Neural crest cell (in vitro differentiated cells): ENCODE results near the gene ST6GAL1. TPM values are rescaled to one million over a fixed set of nuclear protein-coding genes. Genes with fewer than 3 reads are reported as not detected.
A peak's percentile ranks its signal among the peaks of the same experiment; 100 is the strongest.
"Not testable (repeated sequence)": the region's sequence is repeated elsewhere in the genome, so short reads cannot be mapped to it uniquely, and the experiment has no call there.

Experiments
- DNase-seq: peaks from one replicate; pipeline ENCODE4 v3.0.0; 2021; ENCODE audit warnings: low read depth, mixed read lengths, low spot score
- H3K27ac Mint-ChIP-seq: one replicate; pipeline ENCODE4 v1.8.0; 2021; ENCODE audit warnings: mild to moderate bottlenecking, mixed read lengths; ENCODE audit not compliant: unreplicated experiment
- H3K27me3 Mint-ChIP-seq: 2 replicates; pipeline ENCODE4 v1.8.0; 2021; ENCODE audit warnings: low read depth, mild to moderate bottlenecking, mixed read lengths
- H3K36me3 Mint-ChIP-seq: 2 replicates; pipeline ENCODE4 v1.8.0; 2021; ENCODE audit warnings: low read depth, mild to moderate bottlenecking, mixed read lengths
- H3K4me1 Mint-ChIP-seq: 2 replicates; pipeline ENCODE4 v1.8.0; 2021; ENCODE audit warnings: mixed read lengths
- H3K4me3 Mint-ChIP-seq: one replicate; pipeline ENCODE4 v1.8.0; 2021; ENCODE audit warnings: mild to moderate bottlenecking, mixed read lengths
- H3K9me3 Mint-ChIP-seq: 2 replicates; pipeline ENCODE4 v1.8.0; 2021; ENCODE audit warnings: mixed read lengths
- CTCF ChIP-seq: fragments of 200-600 bp; sonication (generic); conservative IDR thresholded peaks from 2 replicates; pipeline ENCODE4 v1.5.0; 2021; ENCODE audit warnings: antibody characterized with exemption, mild to moderate bottlenecking
- total RNA-seq: library from RNA; stranded (reverse); gene quantifications from 2 replicates; pipeline ENCODE4 v1.2.1, GENCODE V29; 2021

The ST6GAL1 gene
- total RNA-seq, 1 donor from 2014 or later: 32.6 TPM

- no peak overlapping the region for H3K4me3 Mint-ChIP-seq
- TF ChIP-seq CTCF: no peak
- H3K27ac Mint-ChIP-seq: no peak overlapping the region
- DNase-seq: no peak
- H3K27me3 Mint-ChIP-seq: no peaks in the 10 kb centered on the region
- H3K36me3 Mint-ChIP-seq: peaks cover 13% of the 10 kb centered on the region
- H3K4me1 Mint-ChIP-seq: peaks cover 16% of the 10 kb centered on the region
- H3K9me3 Mint-ChIP-seq: no peaks in the 10 kb centered on the region
These were observed 60.0 kb downstream of the ST6GAL1 start for GRCh38 chr3:186990277-186990676.

GRCh38 chr3:186990878-186991308 is 60.6 kb downstream of the ST6GAL1 start:
- TF ChIP-seq CTCF: no peak
- Mint-ChIP-seq H3K27me3 (no peaks in the 10 kb centered on the region), H3K9me3 (no peaks in the 10 kb centered on the region)

GRCh38 chr3:186991470-186991869 is 61.1 kb downstream of the ST6GAL1 start:
- Mint-ChIP-seq H3K27ac (no peak overlapping the region), H3K4me1 (peaks cover 10% of the 10 kb centered on the region), H3K27me3 (no peaks in the 10 kb centered on the region), H3K36me3 (peaks cover 12% of the 10 kb centered on the region), H3K4me3 (no peak overlapping the region), H3K9me3 (no peaks in the 10 kb centered on the region)
- TF ChIP-seq CTCF: no peak
- no peak for DNase-seq

More at GRCh38 chr3:186990878-186991308, 60.6 kb downstream of the ST6GAL1 start:
- Mint-ChIP-seq H3K4me1 (peaks cover 14% of the 10 kb centered on the region), H3K4me3 (no peak overlapping the region), H3K27ac (peak overlapping the region; percentile 35), H3K36me3 (peaks cover 13% of the 10 kb centered on the region)
- DNase-seq: no peak

- H3K4me1 Mint-ChIP-seq, H3K9me3 Mint-ChIP-seq, H3K27me3 Mint-ChIP-seq, H3K36me3 Mint-ChIP-seq, H3K27ac Mint-ChIP-seq, DNase-seq, H3K4me3 Mint-ChIP-seq: not testable (repeated sequence)
These were observed 61.8 kb downstream of the ST6GAL1 start for GRCh38 chr3:186992096-186992495.

- no peaks in the 10 kb centered on the region for H3K27me3 Mint-ChIP-seq
- H3K4me1 Mint-ChIP-seq: peaks cover 2% of the 10 kb centered on the region
- no peak overlapping the region for H3K4me3 Mint-ChIP-seq
- no peak overlapping the region for H3K27ac Mint-ChIP-seq
- H3K36me3 Mint-ChIP-seq: peaks cover 5% of the 10 kb centered on the region
- DNase-seq: no peak
- TF ChIP-seq CTCF: no peak
- H3K9me3 Mint-ChIP-seq: no peaks in the 10 kb centered on the region
These were observed 63.0 kb downstream of the ST6GAL1 start for GRCh38 chr3:186993210-186993782.

GRCh38 chr3:186994000-186994955 is 64.0 kb downstream of the ST6GAL1 start:
- H3K4me3 Mint-ChIP-seq: no peak overlapping the region
- no peak for TF ChIP-seq CTCF
- peaks cover 5% of the 10 kb centered on the region for H3K36me3 Mint-ChIP-seq
- peaks cover 11% of the 10 kb centered on the region for H3K4me1 Mint-ChIP-seq
- H3K27me3 Mint-ChIP-seq: no peaks in the 10 kb centered on the region
- no peak overlapping the region for H3K27ac Mint-ChIP-seq
- no peaks in the 10 kb centered on the region for H3K9me3 Mint-ChIP-seq
- no peak for DNase-seq
